ENCODE measurements around the gene TCEA3. TPM values are rescaled to one million over a fixed set of nuclear protein-coding genes. Genes with fewer than 3 reads are reported as not detected.

The TCEA3 gene
- total RNA-seq, 1 experiment from 2014 or later, result not detected

DNA sequence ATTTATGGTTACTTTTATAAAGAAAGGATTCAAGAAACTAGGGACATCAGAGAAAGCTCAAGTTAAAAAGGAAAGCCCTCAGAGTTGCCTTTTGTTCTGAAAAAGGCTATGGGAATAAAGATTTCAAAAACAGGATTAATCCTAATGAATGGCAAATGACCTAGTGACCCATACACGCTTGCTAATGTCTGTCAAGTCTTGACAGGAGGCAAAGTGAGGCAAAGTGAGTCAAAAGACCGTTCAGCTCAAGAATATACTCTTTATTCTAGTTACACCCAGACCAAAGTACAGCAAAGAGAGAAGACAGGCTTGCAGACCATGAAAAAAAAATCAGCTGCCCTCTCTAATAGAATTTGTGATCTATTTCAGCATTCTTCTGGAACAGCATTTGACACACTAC is 58.4 kb downstream of the TCEA3 start:
- H3K9me3 ChIP-seq (replicated peaks), result peaks cover 27% of the 10 kb centered on the region
- H3K27me3 ChIP-seq, result no peaks in the 10 kb centered on the region
- H3K27ac ChIP-seq, result no peak overlapping the region
- H3K4me3 ChIP-seq, result no peak overlapping the region
- H3K4me1 ChIP-seq, result peaks cover 9% of the 10 kb centered on the region
- DNase-seq, result no peak
- peaks cover 38% of the 10 kb centered on the region for H3K36me3 ChIP-seq

DNA sequence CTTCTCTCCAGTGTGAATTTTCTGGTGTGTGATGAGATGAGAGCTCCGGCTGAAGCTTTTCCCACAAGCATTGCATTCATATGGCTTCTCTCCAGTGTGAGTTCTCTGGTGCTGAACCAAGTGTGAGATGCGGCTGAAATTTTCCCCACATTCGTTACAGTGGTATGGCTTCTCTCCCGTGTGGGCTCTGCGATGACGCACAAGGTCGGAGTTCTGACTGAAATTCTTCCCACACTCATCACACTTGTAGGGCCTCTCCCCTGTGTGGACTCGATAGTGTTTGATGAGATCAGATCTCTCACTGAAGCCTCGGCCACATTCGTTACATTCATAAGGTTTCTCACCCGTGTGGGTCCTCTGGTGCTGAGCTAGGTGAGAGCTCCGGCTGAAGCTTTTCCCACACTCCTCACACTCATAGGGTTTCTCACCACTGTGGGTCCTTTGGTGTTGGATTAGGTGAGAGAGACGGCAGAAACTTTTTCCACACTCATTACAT is 62.3 kb downstream of the TCEA3 start:
- H3K9me3 ChIP-seq (replicated peaks), result peaks cover 45% of the 10 kb centered on the region
- no peak overlapping the region for H3K4me3 ChIP-seq
- DNase-seq, result peak in 1 of 2 experiments; percentile 29
- H3K4me1 ChIP-seq, result no peaks in the 10 kb centered on the region
- H3K36me3 ChIP-seq, result peaks cover 58% of the 10 kb centered on the region
- no peak overlapping the region for H3K27ac ChIP-seq
- H3K27me3 ChIP-seq, result no peaks in the 10 kb centered on the region

DNA sequence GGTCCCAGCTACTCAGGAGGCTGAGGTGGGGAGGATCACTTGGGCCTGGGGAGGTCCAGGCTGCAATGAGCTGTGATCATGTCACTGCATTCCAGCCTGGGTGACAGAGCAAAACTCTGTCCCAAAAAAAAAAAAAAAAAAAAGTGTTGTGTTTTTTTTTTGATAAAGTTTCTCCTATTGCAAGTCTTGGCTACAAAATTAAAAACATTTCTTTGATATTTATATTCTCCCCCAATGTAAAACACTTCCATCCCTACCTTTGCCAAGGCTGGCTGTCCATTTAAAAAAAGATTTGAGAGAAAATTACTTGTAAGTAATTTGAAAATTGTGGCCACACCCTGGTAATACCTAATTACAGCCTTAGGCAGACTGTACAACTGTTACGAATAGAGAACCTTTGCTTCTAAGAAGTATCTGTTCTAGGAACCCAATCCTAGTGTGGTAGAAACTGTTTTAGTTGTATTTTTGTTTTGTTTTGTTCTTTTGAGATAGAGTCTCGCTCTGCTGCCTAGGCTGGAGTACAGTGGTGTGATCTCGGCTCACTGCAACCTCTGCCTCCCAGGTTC is 66.2 kb downstream of the TCEA3 start:
- Histone ChIP-seq H3K36me3 (peaks cover 43% of the 10 kb centered on the region), H3K9me3 (replicated peaks) (peaks cover 40% of the 10 kb centered on the region), H3K4me3 (no peak overlapping the region), H3K27ac (no peak overlapping the region), H3K4me1 (no peaks in the 10 kb centered on the region), H3K27me3 (no peaks in the 10 kb centered on the region)
- no peak for DNase-seq

DNA sequence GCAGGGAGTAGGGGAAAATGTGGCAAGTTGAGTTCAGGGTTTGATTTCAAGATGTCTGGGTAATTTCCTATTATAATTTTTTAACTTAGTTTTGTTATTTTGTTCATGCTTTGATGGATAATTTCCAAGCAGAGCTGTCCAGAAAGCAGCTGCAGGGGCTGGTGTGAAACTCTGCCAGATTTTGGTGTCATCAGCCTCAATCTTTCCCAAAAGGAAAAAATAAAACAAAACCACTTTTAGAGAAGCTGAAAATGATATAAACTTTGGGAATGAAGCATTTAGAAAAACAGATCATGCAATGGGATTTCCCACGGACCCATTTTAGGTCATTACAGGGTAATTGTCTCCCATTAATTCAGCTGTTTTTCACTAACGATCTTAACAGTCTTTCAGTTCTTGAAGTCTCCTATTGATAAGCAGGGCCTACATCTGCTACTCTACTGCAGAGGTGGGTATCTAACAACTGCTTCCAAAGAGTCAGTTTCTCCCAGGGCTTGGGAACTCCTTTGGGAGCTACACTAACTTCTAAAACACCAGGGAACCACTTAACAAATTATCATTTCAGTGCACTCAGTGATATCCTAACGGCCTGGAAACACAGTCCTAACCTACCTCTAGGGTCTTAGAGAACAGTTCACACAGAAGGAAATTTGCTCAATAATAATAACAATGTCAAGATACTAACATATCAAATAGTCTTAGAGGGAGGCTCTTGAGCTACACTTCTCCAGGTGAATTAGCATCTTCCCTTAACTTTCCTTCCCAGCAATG is 67.2 kb downstream of the TCEA3 start:
- no peak for DNase-seq
- H3K4me1 ChIP-seq, result peaks cover 3% of the 10 kb centered on the region; the same call in 1 of the 2 replicates

GRCh38 chr1:23356471-23357137 is 67.9 kb downstream of the TCEA3 start:
- peaks cover 8% of the 10 kb centered on the region; the same call in 1 of the 2 replicates for H3K4me1 ChIP-seq
- no peak overlapping the region for H3K27ac ChIP-seq
- DNase-seq, result no peak
- H3K9me3 ChIP-seq (replicated peaks), result peaks cover 22% of the 10 kb centered on the region
- H3K4me3 ChIP-seq, result no peak overlapping the region
- no peaks in the 10 kb centered on the region for H3K27me3 ChIP-seq
- H3K36me3 ChIP-seq, result peaks cover 25% of the 10 kb centered on the region

More for the DNA sequence above, 67.2 kb downstream of the TCEA3 start:
- Histone ChIP-seq H3K27ac (no peak overlapping the region), H3K4me3 (no peak overlapping the region), H3K9me3 (replicated peaks) (peaks cover 29% of the 10 kb centered on the region), H3K27me3 (no peaks in the 10 kb centered on the region), H3K36me3 (peaks cover 32% of the 10 kb centered on the region)

DNA sequence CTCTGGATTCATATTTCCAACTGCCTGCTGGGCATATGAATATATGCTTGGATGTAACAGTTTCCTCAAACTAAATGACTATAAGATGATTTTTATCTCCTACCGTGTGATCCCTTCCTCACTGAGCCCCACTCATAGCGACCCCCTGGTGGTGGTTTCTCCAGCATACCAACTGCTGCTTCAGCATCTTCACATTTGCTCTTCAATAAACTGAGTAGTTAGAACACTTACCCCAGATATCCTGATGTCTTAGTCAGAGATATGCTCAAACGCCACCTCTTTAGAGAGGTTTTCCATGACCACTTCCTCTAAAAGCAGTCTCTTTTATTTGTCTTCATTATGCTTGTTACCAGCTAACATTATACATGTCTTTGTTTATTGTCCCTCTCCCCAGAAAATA is 70.3 kb downstream of the TCEA3 start:
- DNase-seq, result no peak
- Histone ChIP-seq H3K4me3 (no peak overlapping the region), H3K27me3 (no peaks in the 10 kb centered on the region), H3K4me1 (peaks cover 8% of the 10 kb centered on the region; the same call in 1 of the 2 replicates), H3K27ac (no peak overlapping the region), H3K36me3 (peaks cover 3% of the 10 kb centered on the region), H3K9me3 (replicated peaks) (no peaks in the 10 kb centered on the region; the same call in 1 of the 2 replicates)

- H3K4me3 ChIP-seq, result no peak overlapping the region
- peak; percentile 45 to 77 for DNase-seq
- no peak overlapping the region for H3K27ac ChIP-seq
- peaks cover 8% of the 10 kb centered on the region; the same call in 1 of the 2 replicates for H3K4me1 ChIP-seq
- no peaks in the 10 kb centered on the region; the same call in 1 of the 2 replicates for H3K9me3 ChIP-seq (replicated peaks)
- H3K36me3 ChIP-seq, result no peaks in the 10 kb centered on the region
- no peaks in the 10 kb centered on the region for H3K27me3 ChIP-seq
Observed at GRCh38 chr1:23352096-23352695, 72.4 kb downstream of the TCEA3 start.

DNA sequence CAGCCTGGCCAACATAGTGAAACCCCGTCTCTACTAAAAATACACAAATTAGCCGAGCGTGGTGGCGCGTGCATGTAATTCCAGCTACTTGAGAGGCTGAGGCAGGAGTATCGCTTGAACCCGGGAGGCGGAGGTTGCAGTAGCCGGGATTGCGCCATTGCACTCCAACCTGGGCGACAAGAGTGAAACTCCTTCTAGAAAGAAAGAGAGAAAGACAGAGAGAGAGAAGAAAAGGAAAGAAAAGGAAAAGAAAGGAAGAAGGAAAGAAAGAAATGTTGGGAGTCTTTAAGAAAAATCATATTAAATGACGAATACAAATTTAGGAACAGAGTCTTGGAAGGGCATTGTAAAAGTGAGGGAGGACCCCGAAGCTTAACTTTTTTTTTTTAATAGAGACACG is 78.6 kb downstream of the TCEA3 start:
- no peak for DNase-seq
- H3K27ac ChIP-seq, result no peak overlapping the region
- peaks cover 10% of the 10 kb centered on the region; the same call in 1 of the 2 replicates for H3K36me3 ChIP-seq
- no peaks in the 10 kb centered on the region for H3K9me3 ChIP-seq (replicated peaks)
- H3K27me3 ChIP-seq, result no peaks in the 10 kb centered on the region
- H3K4me1 ChIP-seq, result peaks cover 2% of the 10 kb centered on the region
- H3K4me3 ChIP-seq, result no peak overlapping the region

GRCh38 chr1:23344987-23345472 is 79.5 kb downstream of the TCEA3 start:
- Histone ChIP-seq H3K4me3 (peak overlapping the region; percentile 61), H3K9me3 (replicated peaks) (no peaks in the 10 kb centered on the region), H3K36me3 (peaks cover 17% of the 10 kb centered on the region), H3K4me1 (peaks cover 8% of the 10 kb centered on the region), H3K27me3 (no peaks in the 10 kb centered on the region), H3K27ac (peak overlapping the region; percentile 96)
- DNase-seq, result peak in 1 of 2 experiments; percentile 34

GRCh38 chr1:23344111-23344986 is 80.2 kb downstream of the TCEA3 start, which contains the start of gene HNRNPR:
HNRNPR (minus strand) TSS chr1:23344284; CDS start chr1:23341008, 3,276 bp downstream.
- H3K9me3 ChIP-seq (replicated peaks), result no peaks in the 10 kb centered on the region
- DNase-seq, result peak; percentile 100
- peaks cover 8% of the 10 kb centered on the region for H3K4me1 ChIP-seq
- no peaks in the 10 kb centered on the region for H3K27me3 ChIP-seq
- H3K36me3 ChIP-seq, result peaks cover 23% of the 10 kb centered on the region
- H3K27ac ChIP-seq, result peak within 1 kb of the TSS; percentile 96
- H3K4me3 ChIP-seq, result peak within 1 kb of the TSS; percentile 86

DNA sequence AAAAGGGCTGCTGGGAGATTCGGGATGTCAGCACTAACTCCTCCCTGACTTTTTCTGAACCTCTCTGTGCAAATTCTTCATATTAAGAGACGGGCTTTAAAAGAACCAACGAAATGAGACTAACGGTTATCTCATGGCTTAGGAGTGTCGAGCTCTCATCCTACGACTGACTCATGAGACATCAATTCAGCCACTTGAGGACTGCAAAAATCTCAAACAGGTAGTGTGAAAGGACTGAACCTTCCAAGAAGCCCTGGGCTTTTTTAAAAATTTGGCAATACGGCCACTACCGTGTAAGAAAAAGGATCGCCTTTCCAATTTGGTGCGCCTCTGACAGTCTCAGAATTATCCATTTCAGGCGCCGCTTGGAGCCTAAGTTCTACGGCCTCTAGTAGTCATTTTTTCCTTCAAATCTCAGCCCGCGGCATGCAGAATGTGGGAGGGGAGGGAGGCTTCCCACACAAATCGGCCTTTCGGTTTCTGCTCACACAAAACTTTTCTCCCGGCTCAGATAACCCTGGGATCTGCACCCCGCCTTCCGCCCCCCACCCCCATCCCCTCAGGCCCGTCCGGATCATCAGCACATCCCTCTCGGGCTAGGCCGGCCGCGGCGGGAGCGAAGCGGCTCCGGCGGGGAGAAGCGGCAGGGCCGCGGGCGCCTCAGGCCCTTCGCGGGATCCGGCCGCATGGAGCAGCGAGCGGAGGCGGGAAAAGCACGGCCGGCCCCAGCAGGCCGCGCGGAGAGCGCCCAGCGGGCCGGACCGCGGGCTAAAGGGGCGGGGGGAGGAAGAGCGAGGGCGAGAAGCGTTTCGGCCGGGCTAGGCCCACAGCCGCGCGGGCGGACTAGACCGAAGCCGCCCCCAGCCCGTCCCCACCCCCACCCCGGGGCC is 81.1 kb downstream of the TCEA3 start:
- DNase-seq, result peak; percentile 68
- Histone ChIP-seq H3K4me3 (peak overlapping the region; percentile 86), H3K4me1 (peaks cover 8% of the 10 kb centered on the region), H3K27ac (peak overlapping the region; percentile 96), H3K9me3 (replicated peaks) (no peaks in the 10 kb centered on the region), H3K27me3 (no peaks in the 10 kb centered on the region), H3K36me3 (peaks cover 32% of the 10 kb centered on the region)

DNA sequence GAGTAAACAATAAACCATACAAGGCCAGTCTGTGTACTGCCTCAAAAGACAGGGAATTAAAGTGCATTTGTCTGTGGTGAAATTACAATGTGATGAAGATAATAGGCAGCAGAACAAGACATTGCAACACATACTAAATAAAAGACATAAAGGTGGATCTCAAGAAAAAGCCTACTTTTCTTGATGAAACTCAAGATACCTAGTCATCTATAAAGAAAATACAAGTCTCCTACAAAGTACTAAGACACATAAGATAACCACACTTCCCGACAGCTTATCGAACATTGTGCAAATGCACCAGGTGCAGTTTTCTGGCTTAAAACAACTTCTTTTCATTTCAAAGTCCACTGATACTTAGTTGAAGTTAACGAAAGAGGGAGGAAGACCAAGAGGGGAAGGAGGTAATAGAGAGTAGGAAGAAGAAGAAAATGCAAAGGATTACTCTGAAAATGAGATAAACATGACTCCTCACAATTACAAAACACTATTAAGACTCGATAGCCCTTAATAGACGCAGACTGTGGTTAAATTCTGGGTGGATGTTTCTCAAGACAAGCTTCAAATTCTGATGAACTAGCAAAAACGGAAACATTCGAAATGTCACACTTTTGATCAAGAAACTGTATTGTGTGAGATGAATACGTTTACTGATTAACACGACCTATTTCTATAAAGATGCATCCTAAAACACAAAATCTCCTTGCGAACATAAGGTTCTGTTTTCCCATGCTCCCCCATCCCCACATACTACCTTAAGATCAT is 82.4 kb downstream of the TCEA3 start:
- H3K27me3 ChIP-seq, result no peaks in the 10 kb centered on the region

More for the DNA sequence above, 82.4 kb downstream of the TCEA3 start:
- Histone ChIP-seq H3K9me3 (replicated peaks) (no peaks in the 10 kb centered on the region), H3K4me3 (peak overlapping the region; percentile 86), H3K27ac (no peak overlapping the region; the same call in 1 of the 2 replicates), H3K36me3 (peaks cover 45% of the 10 kb centered on the region), H3K4me1 (peaks cover 8% of the 10 kb centered on the region)
- peak in 1 of 2 experiments; percentile 19 for DNase-seq

Measured in SJCRH30 (cell line).